Skeletal muscle tissue (tissue), 4 donors: ENCODE data around the gene AGO3. TPM values are rescaled to one million over a fixed set of nuclear protein-coding genes. Genes with fewer than 3 reads are reported as not detected.

Source experiments
- H3K27ac ChIP-seq: one replicate; pipeline ENCODE4 v1.7.0; 2013; ENCODE audit warnings: mild to moderate bottlenecking, low read depth, low read length, inconsistent platforms
- H3K27me3 ChIP-seq, 3 donors: one replicate each; pipeline ENCODE4 v1.7.0; 2013; ENCODE audit warnings: low read length in 3 of 3; ENCODE audit not compliant: control insufficient read depth in 3 of 3, insufficient read depth in 3 of 3
- H3K36me3 ChIP-seq, 3 donors: one replicate each; pipeline ENCODE4 v1.7.0; 2013; ENCODE audit warnings: low read length in 3 of 3; ENCODE audit not compliant: control insufficient read depth in 3 of 3, insufficient read depth in 3 of 3
- H3K4me1 ChIP-seq, 3 donors: one replicate each; pipeline ENCODE4 v1.7.0; 2013; ENCODE audit warnings: low read length in 3 of 3, mild to moderate bottlenecking in 3 of 3; ENCODE audit not compliant: control insufficient read depth in 3 of 3, insufficient read depth in 3 of 3
- H3K4me3 ChIP-seq, 3 donors: one replicate each; pipeline ENCODE4 v1.7.0; 2013; ENCODE audit warnings: low read length in 3 of 3
- H3K9ac ChIP-seq, 3 donors: one replicate each; pipeline ENCODE4 v1.7.0; 2013; ENCODE audit warnings: low read length in 3 of 3, mild to moderate bottlenecking in 3 of 3, moderate library complexity in 2 of 3, low read depth in 1 of 3
- H3K9me3 ChIP-seq, 3 donors: one replicate each; pipeline ENCODE4 v1.7.0; 2013; ENCODE audit warnings: low read length in 3 of 3; ENCODE audit not compliant: control insufficient read depth in 3 of 3
- total RNA-seq: library from RNA; depleted of rRNA; stranded (reverse); fragments of >200 nt; gene quantifications from one replicate; pipeline ENCODE4 v1.2.3, GENCODE V29; 2014
- donor health status: Osteomylitis.

Gene AGO3
- total RNA-seq, 1 donor from 2014 or later, result 13.0 TPM

- Histone ChIP-seq H3K27me3 (peaks cover 0 to 4% (median 0%) of the 10 kb centered on the region in 3 donors), H3K4me3 (no peak overlapping the region), H3K9ac (no peak overlapping the region), H3K36me3 (no peaks in the 10 kb centered on the region), H3K27ac (no peak overlapping the region), H3K4me1 (peaks cover 0 to 10% (median 0%) of the 10 kb centered on the region in 3 donors), H3K9me3 (no peaks in the 10 kb centered on the region)
Measured at GRCh38 chr1:36114371-36114770, 183.5 kb downstream of the AGO3 start.

GRCh38 chr1:36115200-36115669 is 184.3 kb downstream of the AGO3 start:
- no peak overlapping the region for H3K27ac ChIP-seq
- no peak overlapping the region for H3K4me3 ChIP-seq
- H3K9ac ChIP-seq, result peak overlapping the region in 1 of 3 donors; percentile 8
- H3K36me3 ChIP-seq, result no peaks in the 10 kb centered on the region
- H3K4me1 ChIP-seq, result peaks cover 0 to 11% (median 0%) of the 10 kb centered on the region in 3 donors
- no peaks in the 10 kb centered on the region for H3K9me3 ChIP-seq
- H3K27me3 ChIP-seq, result peaks cover 0 to 4% (median 0%) of the 10 kb centered on the region in 3 donors

GRCh38 chr1:36115931-36116330 is 185.0 kb downstream of the AGO3 start:
- Histone ChIP-seq H3K27me3 (peaks cover 0 to 4% (median 0%) of the 10 kb centered on the region in 3 donors), H3K27ac (no peak overlapping the region), H3K4me3 (no peak overlapping the region), H3K9me3 (no peaks in the 10 kb centered on the region), H3K9ac (no peak overlapping the region), H3K36me3 (no peaks in the 10 kb centered on the region), H3K4me1 (peaks cover 0 to 11% (median 0%) of the 10 kb centered on the region in 3 donors)

- no peaks in the 10 kb centered on the region for H3K36me3 ChIP-seq
- H3K4me3 ChIP-seq, result no peak overlapping the region
- no peak overlapping the region for H3K9ac ChIP-seq
- peaks cover 0 to 4% (median 0%) of the 10 kb centered on the region in 3 donors for H3K27me3 ChIP-seq
- H3K27ac ChIP-seq, result no peak overlapping the region
- peaks cover 0 to 11% (median 0%) of the 10 kb centered on the region in 3 donors for H3K4me1 ChIP-seq
- no peaks in the 10 kb centered on the region for H3K9me3 ChIP-seq
Measured at GRCh38 chr1:36116901-36117300, 186.0 kb downstream of the AGO3 start.

GRCh38 chr1:36118447-36119204 is 187.7 kb downstream of the AGO3 start:
- Histone ChIP-seq H3K9me3 (no peaks in the 10 kb centered on the region), H3K27ac (no peak overlapping the region), H3K27me3 (peaks cover 0 to 4% (median 3%) of the 10 kb centered on the region in 3 donors), H3K4me1 (peaks cover 0 to 11% (median 0%) of the 10 kb centered on the region in 3 donors), H3K4me3 (no peak overlapping the region), H3K36me3 (no peaks in the 10 kb centered on the region), H3K9ac (no peak overlapping the region)

- Histone ChIP-seq H3K27me3 (peaks cover 6 to 10% (median 8%) of the 10 kb centered on the region in 3 donors), H3K4me1 (peaks cover 0 to 11% (median 0%) of the 10 kb centered on the region in 3 donors), H3K36me3 (no peaks in the 10 kb centered on the region), H3K27ac (no peak overlapping the region), H3K4me3 (no peak overlapping the region), H3K9me3 (no peaks in the 10 kb centered on the region), H3K9ac (no peak overlapping the region)
Measured at GRCh38 chr1:36119456-36119855, 188.6 kb downstream of the AGO3 start.

Other genes with a start within 250 kb of the AGO3 start
- gene C1orf216, start 212.2 kb upstream of the AGO3 start, total RNA-seq, result 10.4 TPM
- 1.6 TPM for gene CLSPN, start 161.1 kb upstream of the AGO3 start, total RNA-seq
- gene AGO4, start 123.1 kb upstream of the AGO3 start, total RNA-seq, result 17.7 TPM
- gene AGO1, start 47.9 kb upstream of the AGO3 start, total RNA-seq, result 5.7 TPM
- gene TEKT2, start 153.0 kb downstream of the AGO3 start, total RNA-seq, result 2.1 TPM
- 21.4 TPM for gene ADPRS, start 157.8 kb downstream of the AGO3 start, total RNA-seq
- gene COL8A2, start 194.1 kb downstream of the AGO3 start, total RNA-seq, result 11.0 TPM
- 30.3 TPM for gene TRAPPC3, start 218.4 kb downstream of the AGO3 start, total RNA-seq
- 71.0 TPM for gene MAP7D1, start 225.1 kb downstream of the AGO3 start, total RNA-seq